HG02852 (cell line): ENCODE results near the gene BCAN.

Experiments
- ATAC-seq: cut with Tn5 transposase; IDR thresholded peaks from one replicate; pipeline ENCODE4 v1.9.1; 2021; ENCODE audit warnings: mild to moderate bottlenecking, moderate library complexity; ENCODE audit not compliant: unreplicated experiment

BCAN gene

DNA sequence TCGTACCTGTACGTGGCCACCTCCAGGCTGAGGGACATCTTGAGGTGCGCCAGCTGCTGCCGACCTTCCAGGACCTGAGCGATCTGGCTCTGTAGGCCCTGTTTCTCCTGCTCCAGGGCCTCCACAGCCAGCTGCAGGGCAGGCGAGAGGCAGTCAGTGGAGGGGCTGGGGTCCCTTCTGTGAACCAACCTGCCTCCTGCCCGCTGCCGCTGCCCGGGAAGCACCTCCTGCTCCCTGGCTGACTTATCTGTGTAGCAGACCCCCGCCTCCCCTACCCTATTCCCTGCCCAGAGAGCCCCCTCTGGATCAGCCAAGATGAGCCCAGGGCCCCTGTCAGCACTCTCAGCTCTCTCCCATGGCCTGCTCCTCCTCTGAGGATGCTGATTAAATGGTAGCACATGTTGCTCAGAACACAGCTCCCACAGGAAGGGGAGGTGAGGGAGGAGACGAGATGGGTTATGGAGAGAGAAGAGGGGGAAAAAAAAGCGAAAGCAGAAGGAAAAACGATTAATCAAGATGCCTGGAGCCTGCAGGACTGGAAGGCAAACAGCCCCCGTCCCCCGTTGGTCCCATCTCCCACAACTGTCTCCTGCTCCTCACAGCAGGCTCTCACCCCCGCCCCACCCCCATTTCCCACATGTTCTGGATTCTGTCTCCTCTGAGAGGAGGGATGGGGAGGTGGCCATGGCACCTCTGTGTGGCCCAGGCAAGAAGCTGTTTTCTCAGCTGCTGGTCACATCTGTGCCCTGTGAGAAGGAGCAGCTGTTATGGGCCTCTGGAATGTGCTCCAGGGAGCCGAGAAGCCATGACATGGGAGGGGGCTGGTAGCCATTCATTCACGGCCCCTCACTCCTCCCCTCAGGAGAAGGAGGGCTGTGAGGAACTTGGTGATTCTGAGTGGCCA lies 33.5 kb downstream of the BCAN start:
- ATAC-seq = no peak

DNA sequence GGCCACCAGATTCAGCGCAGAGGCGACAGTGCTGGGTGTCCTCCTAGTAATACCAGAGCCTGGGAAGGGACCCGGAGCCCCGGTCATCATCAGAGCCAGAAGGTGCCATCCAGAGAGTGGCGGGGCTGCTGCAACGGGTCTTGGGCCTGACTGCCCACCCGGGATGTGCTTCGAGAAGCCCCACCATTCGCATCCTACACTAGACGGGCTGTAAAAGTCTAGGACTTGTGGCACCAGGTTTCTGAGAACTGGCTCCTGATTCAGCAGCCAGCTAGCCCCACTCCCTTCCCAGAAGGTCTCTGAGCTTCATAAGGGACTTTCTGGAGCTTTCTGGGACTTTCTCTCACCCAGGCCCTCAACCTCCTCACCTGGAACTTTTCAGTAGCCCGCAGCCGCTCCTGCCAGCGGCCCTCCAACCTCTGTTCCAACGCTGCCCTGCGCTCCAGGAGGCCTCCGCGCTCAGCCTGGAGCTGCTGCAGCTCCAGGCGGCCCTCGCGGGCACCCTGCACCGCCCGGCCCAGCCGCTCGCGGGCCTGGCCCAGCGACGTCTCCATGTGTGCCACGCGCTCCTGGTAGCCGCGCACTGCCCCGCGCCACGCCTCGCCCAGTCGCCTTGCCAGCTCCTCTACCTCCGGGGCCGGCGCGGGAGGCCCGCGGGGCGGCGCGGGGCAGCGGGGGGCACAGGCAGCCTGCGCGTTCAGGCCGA lies 34.4 kb downstream of the BCAN start:
- ATAC-seq = no peak

DNA sequence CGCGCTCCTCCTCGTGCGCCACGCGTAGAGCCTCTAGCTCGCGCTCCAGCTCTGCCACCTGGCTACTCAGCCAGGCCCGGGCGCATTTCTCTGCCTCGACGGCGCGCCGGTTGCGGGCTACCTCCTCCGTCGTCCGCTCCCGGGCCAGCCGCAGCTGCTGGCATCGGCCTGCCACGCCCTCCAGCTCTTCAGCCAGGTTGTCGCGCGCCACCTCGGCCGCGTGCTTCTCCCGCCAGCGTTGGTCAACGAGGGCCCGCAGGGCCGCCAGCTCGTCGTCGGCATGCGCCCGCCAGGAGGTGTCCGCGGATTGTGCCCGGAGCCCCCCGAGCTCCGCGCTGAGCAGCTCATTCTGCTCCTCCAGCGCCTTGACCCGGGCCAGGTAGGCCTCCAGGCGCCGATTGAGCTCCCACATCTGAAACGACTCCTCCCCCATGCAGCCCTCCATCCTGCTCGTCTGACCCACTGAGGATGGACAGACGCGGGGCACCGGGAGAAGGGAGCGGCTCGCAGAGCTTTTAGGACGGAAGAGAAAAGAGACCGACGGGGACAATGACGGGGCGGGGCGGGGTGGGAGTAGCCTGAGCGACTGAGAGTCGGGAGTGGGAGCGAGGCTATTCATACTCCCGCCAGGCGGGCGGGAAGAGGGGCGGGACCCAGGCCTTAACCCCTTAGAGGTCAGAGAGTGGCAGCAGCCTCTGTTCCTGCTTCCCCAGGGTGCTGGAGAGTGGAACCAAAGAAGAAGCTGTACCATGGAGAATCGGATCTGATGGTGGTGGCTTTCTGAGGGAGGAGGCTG lies 35.1 kb downstream of the BCAN start, which contains the start of gene NES:
Gene NES (minus strand): TSS at position 588 of the 796 bp plus-strand sequence. CDS start 143 bp downstream, at position 445.
- ATAC-seq = no peak

DNA sequence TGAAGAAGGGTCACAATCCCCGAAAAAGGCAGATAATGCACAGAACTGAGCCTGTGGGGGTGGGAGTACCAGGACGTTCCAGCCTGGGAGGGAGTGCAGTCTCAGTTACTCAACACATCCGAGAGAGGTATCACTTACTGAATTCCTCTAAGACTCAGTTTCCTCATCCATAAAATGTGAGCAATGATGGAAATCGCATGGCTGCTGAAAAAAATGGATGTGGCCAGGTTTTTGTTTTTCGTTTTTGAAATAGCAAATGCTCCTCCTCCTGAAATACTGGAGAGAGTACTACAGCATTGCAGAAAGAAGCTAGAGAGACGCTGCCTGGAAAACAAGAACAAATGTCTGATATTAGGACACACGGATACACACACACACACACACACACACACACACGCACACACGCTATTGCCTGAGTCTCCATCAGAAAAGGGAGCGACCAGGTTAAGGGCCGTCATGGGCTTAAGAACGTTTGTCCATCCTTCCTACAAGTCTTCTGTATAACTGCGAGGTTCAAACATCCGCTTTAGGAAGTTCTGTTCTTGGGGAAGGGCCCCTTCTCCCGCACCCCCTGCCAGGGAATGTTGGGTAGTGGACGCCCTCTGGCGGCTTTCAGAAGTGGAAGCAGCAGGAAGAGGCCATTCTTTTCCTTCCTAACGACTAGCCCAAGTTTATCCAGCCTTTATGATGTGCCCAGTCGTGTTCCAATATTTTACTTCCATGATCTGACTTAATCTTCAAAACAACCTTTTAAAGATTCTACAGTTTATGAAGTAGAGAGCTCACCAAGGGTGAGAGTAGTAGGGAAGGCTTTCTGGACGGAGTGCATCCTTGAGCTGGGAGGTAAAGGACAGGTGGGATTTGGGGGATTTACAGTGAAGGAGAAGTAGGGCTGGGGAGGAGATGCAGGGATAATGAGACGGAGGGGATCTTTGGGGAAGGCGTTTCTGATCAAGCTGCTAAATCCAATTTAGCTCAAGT lies 36.0 kb downstream of the BCAN start:
- no peak for ATAC-seq

DNA sequence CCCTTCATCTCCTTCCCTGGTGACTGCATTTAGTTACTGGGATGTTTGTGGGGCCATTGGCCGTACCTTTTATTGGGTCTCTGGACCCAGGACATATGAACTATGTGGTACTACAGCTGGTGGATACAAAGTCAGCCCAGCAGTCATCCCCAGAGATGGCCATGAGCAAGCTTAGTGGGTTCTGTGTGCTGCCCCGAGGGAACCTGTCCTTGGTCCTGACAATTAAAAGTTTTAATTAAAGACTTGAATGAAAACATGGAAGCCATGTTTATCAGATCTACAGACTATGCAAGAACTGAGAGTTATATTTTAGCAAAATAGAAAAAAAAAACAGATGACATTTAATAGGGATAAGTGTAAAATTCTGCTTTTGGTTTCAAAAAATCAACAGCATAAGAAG lies 38.1 kb downstream of the BCAN start:
- no peak for ATAC-seq

DNA sequence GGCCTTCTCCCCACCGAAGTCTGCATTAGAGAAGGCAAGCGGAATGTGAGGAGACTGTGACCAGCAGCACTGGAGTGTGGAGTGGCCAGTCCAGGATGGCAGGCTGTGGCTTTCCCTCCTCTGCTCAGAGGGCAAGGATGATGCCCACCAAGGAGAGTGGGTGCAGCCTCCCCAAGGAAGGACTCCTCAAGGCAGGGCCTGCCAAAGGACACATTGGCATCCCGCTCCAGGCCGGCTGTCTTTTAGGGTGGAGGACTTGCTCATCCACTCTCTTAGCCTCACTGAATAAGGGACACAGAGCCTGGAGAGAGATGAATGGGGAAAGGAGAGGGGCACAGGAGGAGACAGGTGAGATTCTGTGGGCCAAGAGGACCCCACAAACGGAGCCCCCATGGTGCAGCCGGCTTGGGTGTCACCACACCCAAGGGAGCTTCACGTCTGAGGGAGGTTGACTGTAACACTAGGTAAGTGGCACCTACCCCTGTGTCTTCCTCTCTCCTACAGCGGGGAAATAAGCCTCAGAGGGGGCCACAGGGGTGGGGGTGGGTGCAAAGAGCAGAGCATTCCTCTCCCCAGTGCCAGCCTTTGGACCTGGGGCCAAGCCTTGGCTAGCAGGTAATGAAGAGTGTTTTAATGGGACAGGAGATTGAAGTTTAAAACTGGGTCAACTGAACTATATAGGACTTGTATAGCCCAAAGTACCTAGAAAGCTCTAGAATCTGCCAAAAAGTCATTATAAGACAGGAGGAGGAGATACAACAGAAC lies 39.5 kb downstream of the BCAN start:
- no peak for ATAC-seq

DNA sequence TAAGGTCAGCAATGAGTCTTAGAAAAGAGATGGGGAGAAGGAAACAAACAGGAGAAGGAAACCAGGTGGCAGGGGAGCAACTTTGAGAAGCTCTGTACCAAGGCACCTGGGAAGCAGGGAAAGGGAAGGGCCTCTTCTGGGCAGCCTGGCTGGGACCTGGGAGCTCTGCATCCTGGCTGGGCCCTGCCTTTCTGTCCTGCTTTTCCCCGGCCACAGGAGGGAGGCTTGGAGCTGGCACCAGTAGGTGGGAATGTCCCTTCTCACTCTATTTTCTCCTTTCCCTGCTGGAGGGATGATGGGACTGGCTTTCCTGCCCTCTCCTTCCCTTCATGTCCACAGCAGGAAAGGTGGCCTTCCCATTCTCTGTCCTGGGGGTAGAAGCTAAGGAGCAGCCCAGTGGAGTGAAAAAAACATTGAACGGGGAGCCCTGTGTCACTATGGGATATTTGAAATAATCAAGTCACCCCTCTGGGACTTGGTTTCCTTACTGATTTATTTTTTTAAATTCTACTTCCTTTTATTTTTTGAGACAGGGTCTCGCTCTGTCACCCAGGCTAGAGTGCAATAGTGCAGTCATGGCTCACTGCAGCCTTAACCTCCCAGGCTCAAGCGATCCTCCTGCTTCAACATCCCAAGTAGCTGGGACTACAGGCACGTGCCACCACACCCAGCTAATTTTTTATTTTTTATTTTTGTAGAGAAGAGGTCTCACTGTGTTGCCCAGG lies 40.4 kb downstream of the BCAN start:
- no peak for ATAC-seq

DNA sequence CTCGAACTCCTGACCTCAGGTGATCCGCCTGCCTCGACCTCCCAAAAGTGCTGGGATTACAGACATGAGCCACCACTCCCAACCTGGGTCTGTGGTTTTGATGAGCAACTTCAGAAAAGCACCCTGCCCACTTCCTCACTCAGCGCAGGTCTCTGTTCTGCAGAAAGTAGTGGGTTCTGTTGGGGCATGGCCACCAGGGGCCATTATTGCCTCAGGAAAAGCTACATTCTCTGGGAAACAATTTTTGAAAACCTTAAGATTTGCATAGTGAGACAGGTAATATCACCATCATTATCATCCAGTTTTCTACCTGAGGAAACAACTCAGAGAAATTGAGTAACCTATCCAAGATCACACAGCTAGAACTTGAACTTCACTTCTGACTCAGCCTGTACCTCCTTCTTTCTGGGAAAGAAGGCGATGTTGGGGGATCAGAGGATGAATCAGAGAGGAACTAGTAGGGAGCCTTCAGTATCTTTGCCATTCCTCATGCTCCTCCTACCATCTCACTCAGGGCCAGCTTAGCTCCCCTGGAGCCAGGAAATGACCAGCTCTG lies 42.4 kb downstream of the BCAN start:
- ATAC-seq = no peak

DNA sequence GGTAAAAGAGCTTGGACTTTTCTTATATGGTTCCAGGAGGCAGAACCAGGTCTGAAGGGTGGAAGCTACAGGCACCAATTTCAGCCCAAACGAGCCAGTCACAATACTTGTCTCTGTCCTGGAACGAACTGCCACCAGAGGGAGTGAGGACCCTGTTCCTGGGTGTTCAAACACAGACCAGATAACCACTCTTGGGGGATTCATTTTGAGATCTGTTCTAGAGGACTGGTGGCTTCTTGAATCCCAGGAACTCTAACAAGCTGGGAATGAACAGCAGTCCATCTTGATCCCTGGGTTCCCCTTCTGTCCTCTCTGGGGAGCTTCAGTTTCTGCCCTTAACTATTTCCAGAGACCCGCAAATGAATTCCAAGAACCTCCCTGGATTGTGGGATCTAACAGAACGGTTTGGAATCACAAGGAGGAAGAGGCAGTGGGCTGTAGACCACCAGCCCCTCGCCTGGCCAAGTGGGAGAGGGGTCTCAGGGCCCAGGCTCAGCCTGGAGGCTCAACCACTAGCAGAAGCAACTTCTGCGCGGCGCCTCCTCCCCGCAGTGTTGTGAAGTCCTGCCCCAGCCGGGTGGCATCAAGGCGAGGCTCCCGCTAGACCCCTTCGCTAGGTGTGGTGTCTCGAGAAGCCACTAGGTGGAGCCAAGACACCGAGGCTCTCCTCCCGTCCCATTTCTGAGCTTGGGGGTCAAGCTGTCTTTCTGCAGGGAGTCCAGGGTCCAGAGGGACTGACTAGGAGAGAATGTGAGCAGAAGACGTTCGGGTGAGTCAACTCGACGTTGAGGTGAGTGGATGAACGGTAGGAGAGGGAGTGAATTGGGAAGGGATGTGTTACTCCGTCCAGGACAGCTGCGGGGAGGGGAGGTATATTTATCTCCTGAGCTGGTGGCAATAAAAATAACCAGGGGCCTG lies 47.4 kb downstream of the BCAN start:
- ATAC-seq = no peak

DNA sequence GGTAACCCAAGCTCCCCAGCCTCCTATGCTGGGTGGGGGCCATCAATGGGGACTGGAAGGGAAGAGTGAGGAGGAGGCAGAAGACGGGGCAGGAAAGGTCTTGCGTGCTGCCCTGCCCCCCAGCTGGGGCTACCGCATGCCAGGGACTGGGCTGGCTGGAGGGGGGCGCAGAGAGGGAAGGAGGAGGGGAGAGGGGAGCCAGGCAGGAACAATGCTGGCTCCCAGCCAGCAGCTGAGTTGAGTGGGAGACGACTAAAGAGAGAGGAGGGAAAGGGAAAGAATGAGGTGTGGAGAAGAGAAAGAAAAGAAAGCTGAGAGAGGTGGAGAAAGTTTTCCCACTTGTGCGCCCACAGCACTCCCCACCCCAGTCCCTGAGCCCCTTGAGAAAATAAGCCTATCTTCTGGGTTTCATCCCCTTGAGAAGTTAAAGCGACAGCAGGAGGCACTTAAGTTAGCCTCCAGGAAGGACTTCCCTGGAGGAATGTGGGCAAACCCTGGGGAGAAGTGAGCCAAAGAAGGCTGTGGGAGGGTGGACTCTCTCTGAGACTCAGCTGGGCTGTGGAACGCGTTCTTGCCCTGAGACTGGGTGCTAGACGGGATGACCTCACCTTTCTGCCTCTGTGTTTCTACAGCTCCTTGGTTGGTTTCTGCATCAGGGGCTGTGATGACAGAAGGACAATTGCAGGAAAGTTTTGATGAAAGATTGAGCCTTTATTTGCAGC lies 48.2 kb downstream of the BCAN start:
- ATAC-seq = no peak

DNA sequence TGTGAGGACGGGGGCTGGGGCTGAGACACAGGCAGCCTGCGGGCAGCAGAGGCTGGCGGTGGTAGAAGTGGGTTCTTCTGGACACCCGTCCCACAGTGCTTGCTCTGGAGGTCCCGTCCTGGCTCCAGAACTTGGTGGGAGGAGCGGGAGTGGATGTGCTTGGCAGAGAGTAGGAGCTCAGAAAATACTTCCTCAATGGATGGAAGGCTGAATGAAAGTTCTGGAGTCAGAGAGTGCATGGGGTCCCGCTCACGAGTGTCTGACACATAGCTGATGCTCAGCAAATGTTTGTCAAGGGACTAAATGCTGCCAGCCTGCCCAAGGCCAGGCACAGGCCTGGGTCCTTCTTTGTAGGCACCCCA lies 48.7 kb downstream of the BCAN start:
- ATAC-seq = no peak

DNA sequence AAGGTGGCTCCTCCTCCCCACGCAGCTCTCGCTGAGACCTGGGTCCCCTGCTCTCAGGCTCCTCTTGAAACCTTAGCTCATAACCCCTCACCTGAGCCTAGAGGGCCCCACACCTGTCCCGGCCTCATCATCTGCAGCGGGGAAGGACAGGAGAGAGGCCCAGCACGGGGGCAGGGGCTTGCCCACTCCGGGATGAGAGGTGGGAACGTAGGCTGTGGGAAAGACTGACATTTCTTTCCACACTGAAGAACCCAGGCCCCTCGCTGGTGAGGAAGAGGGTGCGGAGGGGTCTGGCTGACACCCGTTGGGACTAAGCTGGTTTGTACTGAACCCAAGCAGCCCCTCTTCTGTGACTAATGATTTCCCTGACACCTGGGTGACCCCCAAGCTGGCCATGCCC lies 49.3 kb downstream of the BCAN start:
- ATAC-seq = no peak

DNA sequence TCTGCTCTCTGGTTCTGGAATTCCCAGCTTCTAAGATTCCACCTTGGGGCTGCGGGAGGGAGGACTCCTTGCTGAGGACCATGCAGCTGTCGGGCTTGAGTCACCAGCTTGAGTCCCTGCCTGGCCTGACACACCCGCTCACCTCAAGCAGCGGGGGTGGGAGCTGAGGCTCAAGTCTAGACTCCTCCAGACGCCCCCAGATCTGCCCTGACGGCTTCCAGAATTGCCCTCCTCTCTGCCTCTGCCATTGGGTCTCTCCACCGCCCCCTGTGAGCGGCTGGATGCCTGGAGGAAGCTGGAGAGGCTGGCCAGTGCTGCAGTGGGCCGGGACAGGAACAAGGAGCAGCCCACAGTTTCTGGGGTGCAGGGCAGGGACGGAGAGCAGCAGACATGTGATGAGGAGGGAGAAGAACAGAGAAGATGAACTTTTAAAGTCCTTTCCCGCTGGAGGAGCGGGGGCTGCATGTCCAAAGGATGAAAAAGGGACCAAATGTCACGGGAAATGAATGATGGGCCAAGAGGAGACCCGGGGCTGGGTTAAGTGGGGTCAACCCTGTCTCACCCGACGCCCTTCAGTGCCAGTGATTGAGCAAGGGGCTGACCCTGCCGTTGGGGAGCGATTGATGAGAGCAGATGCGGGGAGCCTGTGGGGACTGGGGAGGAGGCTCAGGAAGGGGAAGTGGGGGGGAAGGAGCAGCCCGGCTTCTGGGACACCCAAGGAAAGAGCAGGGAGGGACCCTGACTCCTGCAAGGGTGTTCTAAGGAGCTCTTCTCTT lies 49.9 kb downstream of the BCAN start:
- ATAC-seq = no peak

DNA sequence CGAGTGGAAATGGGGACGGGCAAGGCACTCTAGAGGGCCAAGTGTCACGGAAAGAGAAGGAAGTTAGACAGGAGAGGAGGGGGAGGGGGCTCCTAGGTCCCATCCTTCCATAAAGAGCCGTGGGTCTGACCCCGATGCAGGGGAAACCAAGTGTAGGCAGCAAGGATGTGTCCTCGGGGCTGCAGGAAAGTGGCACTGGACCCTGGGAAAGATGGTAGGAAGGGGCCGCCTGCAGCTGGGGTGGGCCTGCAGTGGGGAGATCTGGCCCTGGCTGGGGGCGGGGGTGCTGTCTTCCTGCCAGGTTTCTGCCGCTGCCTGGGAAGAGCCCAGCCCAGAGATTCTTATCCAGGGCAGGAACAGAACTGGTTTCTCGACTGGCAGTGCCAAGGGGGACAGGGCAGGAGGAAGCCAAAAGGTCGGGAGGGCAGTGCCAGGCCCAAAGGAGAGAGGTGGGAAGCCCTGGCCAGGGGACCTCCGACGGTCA lies 50.6 kb downstream of the BCAN start:
- no peak for ATAC-seq

DNA sequence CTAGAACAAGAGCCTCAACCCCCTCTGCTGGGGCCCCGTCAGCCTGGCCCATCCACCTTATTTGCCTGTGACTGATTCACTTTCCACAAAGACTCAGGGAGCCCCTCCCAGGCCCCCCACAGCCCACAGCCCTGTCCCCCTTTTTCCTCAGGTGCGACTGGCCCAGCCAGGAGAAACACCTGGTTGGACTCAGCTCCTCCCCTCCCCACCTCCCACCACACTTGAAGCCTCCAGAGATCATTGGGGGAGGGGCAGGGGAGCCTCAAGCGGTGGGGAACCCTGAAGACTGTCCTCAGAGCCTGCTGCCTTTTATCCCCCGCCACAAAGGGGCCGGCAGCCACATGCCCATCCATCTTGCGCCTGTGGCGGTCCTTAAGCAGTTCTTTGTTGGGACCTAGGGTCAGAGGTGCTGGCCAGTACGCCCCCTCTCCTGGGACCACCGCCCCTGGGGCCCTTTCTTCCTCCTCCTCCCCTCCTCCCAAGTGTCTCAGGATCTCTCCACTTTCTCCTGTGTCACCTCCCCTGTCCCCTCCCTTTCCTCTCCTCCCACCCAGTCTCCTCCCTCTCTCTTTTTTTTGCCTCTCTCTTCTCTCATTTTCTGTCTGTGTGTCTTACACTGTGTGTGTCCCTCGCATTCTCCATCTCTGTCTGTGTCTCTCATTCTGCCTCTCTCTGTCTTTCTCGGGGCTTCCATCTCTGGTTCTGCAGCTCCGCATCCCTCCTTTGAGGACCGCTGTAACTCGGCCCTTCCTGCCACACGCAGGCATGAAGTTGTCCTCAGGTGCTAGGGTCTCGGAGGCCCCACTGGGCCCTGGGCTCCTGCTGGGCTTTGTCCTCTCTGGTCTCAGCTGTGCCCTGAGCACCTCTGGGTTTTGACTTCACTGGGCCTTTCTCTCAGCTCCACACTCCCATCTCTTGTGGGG lies 51.3 kb downstream of the BCAN start:
- ATAC-seq = no peak
